HG03060 (cell line): ENCODE measurements around the gene LMF1.
"Not testable (repeated sequence)": the region's sequence is repeated elsewhere in the genome, so short reads cannot be mapped to it uniquely, and the experiment has no call there.

Experiments used
- ATAC-seq: cut with Tn5 transposase; IDR thresholded peaks from one replicate; pipeline ENCODE4 v1.9.1; 2021; ENCODE audit warnings: low read depth, moderate number of reproducible peaks; ENCODE audit not compliant: unreplicated experiment

LMF1 gene

GRCh38 chr16:898761-899682 is 71.8 kb downstream of the LMF1 start:
- no peak for ATAC-seq

GRCh38 chr16:898216-898615 is 72.6 kb downstream of the LMF1 start:
- no peak for ATAC-seq

- no peak for ATAC-seq
Measured at GRCh38 chr16:897701-898100, 73.1 kb downstream of the LMF1 start.

- no peak for ATAC-seq
Measured at GRCh38 chr16:897200-897543, 73.6 kb downstream of the LMF1 start.

- no peak for ATAC-seq
Measured at GRCh38 chr16:896261-897199, 74.3 kb downstream of the LMF1 start.

GRCh38 chr16:895371-895770 is 75.4 kb downstream of the LMF1 start:
- no peak for ATAC-seq

GRCh38 chr16:894841-895240 is 75.9 kb downstream of the LMF1 start:
- ATAC-seq, result no peak

GRCh38 chr16:894136-894535 is 76.6 kb downstream of the LMF1 start:
- ATAC-seq, result no peak

- no peak for ATAC-seq
Measured at GRCh38 chr16:893360-893759, 77.4 kb downstream of the LMF1 start.

GRCh38 chr16:892536-893255 is 78.1 kb downstream of the LMF1 start:
- no peak for ATAC-seq

GRCh38 chr16:892006-892405 is 78.8 kb downstream of the LMF1 start:
- ATAC-seq, result no peak

GRCh38 chr16:891353-891740 is 79.4 kb downstream of the LMF1 start:
- ATAC-seq, result no peak

- ATAC-seq, result no peak
Measured at GRCh38 chr16:890716-891352, 80.0 kb downstream of the LMF1 start.

- ATAC-seq, result no peak
Measured at GRCh38 chr16:890217-890616, 80.6 kb downstream of the LMF1 start.

- ATAC-seq, result no peak
Measured at GRCh38 chr16:889586-889985, 81.2 kb downstream of the LMF1 start.

GRCh38 chr16:888901-889570 is 81.7 kb downstream of the LMF1 start:
- no peak for ATAC-seq

GRCh38 chr16:888456-888855 is 82.3 kb downstream of the LMF1 start:
- ATAC-seq, result not testable (repeated sequence)

- no peak for ATAC-seq
Measured at GRCh38 chr16:887846-888245, 82.9 kb downstream of the LMF1 start.

GRCh38 chr16:886802-887731 is 83.7 kb downstream of the LMF1 start:
- no peak for ATAC-seq
